HL-60/S4 treated with phorbol 12-myristate 13-acetate at 8.2 ng/mL for 4 days and 3 days (cell line): ENCODE results near the gene ATP8A2.

Source experiments
- in situ Hi-C: fragments of 300-500 bp; cut with MboI; formaldehyde crosslinking; loops from 2 replicates; pipeline ENCODE4 v1.15.0; 2022; ENCODE audit warnings: low sequenced_read_pairs

The ATP8A2 gene

GRCh38 chr13:25987987-25988386, 616.2 kb downstream of the ATP8A2 start:
- in situ Hi-C loops: no loop called here

- in situ Hi-C loops: no loop called here
These were observed 616.9 kb downstream of the ATP8A2 start for GRCh38 chr13:25988661-25989060.

- in situ Hi-C loops: no loop called here
These were observed 619.0 kb downstream of the ATP8A2 start for GRCh38 chr13:25990801-25991200.

GRCh38 chr13:25992076-25992475, 620.3 kb downstream of the ATP8A2 start:
- in situ Hi-C loops: no loop called here

- in situ Hi-C loops: no loop called here
These were observed 635.7 kb downstream of the ATP8A2 start for GRCh38 chr13:26007261-26008125.

GRCh38 chr13:26010487-26011207, 638.9 kb downstream of the ATP8A2 start:
- in situ Hi-C loops: no loop called here

- in situ Hi-C loops: no loop called here
These were observed 639.4 kb downstream of the ATP8A2 start for GRCh38 chr13:26011208-26011573.

- in situ Hi-C loops: no loop called here
These were observed 640.4 kb downstream of the ATP8A2 start for GRCh38 chr13:26011996-26012821.

GRCh38 chr13:26012995-26013394, 641.2 kb downstream of the ATP8A2 start:
- in situ Hi-C loops: no loop called here

GRCh38 chr13:26015271-26016125, 643.7 kb downstream of the ATP8A2 start:
- in situ Hi-C loops: no loop called here

GRCh38 chr13:26016189-26016588, 644.4 kb downstream of the ATP8A2 start:
- in situ Hi-C loops: no loop called here

GRCh38 chr13:26017196-26017921, 645.6 kb downstream of the ATP8A2 start:
- in situ Hi-C loops: no loop called here

- in situ Hi-C loops: no loop called here
These were observed 646.3 kb downstream of the ATP8A2 start for GRCh38 chr13:26017932-26018665.

- in situ Hi-C loops: no loop called here
These were observed 647.5 kb downstream of the ATP8A2 start for GRCh38 chr13:26019251-26019650.

GRCh38 chr13:26019881-26020870, 648.4 kb downstream of the ATP8A2 start:
- in situ Hi-C loops: no loop called here

- in situ Hi-C loops: no loop called here
These were observed 649.1 kb downstream of the ATP8A2 start for GRCh38 chr13:26020891-26021290.

GRCh38 chr13:26021516-26021915, 649.7 kb downstream of the ATP8A2 start:
- in situ Hi-C loops: no loop called here

GRCh38 chr13:26021956-26022355, 650.2 kb downstream of the ATP8A2 start:
- in situ Hi-C loops: no loop called here
